IPS-20b (cell line): ENCODE measurements around the gene MED12L.
"Not testable (repeated sequence)": the region's sequence is repeated elsewhere in the genome, so short reads cannot be mapped to it uniquely, and the experiment has no call there.

Experiments
- H3K27ac ChIP-seq: one replicate; pipeline ENCODE4 v1.5.1; 2013; ENCODE audit warnings: low read length
- H3K27me3 ChIP-seq: 2 replicates; pipeline ENCODE4 v1.6.1; 2013; ENCODE audit warnings: mild to moderate bottlenecking, low read length, inconsistent platforms; ENCODE audit not compliant: insufficient read depth
- H3K36me3 ChIP-seq: 2 replicates; pipeline ENCODE4 v1.6.1; 2013; ENCODE audit warnings: low read depth, mild to moderate bottlenecking, inconsistent platforms, low read length, moderate library complexity; ENCODE audit not compliant: insufficient read depth
- H3K4me1 ChIP-seq: 2 replicates; pipeline ENCODE4 v1.6.1; 2013; ENCODE audit warnings: mild to moderate bottlenecking, control low read depth, inconsistent platforms, low read length, moderate library complexity; ENCODE audit not compliant: insufficient read depth
- H3K4me3 ChIP-seq: 2 replicates; pipeline ENCODE4 v1.5.1; 2013; ENCODE audit warnings: mild to moderate bottlenecking, low read length, inconsistent platforms
- H3K9ac ChIP-seq: 2 replicates; pipeline ENCODE4 v1.6.1; 2013; ENCODE audit warnings: low read depth, mild to moderate bottlenecking, inconsistent platforms, low read length, moderate library complexity
- H3K9me3 ChIP-seq: 2 replicates; pipeline ENCODE4 v1.6.1; 2013; ENCODE audit warnings: mild to moderate bottlenecking, low read depth, low read length, inconsistent platforms; ENCODE audit not compliant: insufficient read depth

MED12L gene

DNA sequence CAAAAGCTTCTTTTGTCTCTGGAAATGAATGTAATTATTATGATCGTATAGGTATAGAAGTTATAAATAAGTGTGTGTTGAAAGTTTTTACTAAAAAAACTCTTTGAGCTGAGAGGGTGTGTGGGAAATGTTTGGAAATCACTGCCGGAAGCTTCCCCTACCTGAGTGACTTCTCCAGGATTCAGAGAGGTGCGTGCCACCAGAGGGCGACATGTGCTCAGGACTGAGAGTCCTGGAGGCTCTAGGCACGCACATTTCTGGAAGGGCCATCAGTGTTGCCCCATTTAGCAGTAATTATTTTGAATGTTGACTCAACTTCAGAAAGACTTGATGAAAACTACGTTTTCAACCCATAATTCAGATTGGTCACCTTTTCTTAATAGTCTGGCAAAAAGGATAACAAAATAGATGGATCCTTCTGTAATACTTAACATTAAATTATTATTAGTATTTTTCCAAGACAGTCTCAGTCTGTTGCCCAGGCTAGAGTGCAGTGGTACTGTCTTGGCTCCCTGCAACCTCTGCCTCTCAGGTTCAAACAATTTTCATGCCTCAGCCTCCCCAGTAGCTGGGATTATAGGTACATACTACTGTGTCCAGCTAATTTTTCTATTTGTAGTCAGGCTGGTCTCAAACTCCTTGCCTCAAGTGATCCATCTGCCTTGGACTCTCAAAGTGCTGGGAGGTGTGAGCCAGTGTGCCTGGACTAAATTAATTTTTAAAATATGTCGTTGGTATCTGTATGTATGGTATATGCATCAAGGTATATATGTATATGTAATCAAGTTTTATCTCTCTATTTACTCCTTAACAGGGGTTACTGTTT lies 83.0 kb downstream of the MED12L start:
- Histone ChIP-seq H3K4me1 (peaks cover 4% of the 10 kb centered on the region; the same call in 1 of the 2 replicates), H3K27me3 (no peaks in the 10 kb centered on the region), H3K9me3 (no peaks in the 10 kb centered on the region), H3K36me3 (peaks cover 20% of the 10 kb centered on the region), H3K27ac (no peak overlapping the region), H3K4me3 (no peak overlapping the region), H3K9ac (no peak overlapping the region)

DNA sequence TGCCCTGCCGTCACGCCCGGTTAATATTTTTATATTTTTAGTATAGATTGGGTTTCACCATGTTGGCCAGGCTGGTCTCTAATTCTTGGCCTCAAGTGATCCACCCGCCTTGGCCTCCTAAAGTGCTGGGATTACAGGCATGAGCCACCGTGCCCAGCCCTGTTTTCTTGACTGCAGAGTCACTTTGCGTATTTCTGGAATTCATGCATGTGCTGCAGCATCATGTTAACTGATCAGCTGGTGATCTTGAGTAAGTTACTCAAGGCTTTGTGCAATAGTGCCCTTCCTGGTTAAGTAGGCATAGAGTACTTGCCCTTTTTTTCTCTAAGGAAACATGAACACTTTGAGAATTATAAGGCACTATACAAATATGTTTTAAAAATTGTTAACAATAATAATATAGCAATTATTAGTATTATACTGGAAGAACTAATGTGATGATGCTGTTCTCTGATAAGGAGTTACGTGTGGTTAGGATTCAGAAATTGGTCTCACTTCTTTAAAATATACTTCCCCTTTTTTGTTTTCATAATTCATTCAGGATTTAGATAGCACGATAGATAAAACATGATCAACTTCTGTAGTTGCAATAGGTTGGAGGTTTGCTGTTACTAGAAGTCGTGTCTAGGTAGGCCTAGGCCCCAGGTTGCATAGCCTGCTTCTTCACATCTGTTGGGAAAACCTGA lies 83.9 kb downstream of the MED12L start:
- Histone ChIP-seq H3K4me1 (peaks cover 4% of the 10 kb centered on the region; the same call in 1 of the 2 replicates), H3K4me3 (no peak overlapping the region), H3K36me3 (peaks cover 20% of the 10 kb centered on the region), H3K27ac (no peak overlapping the region), H3K9me3 (no peaks in the 10 kb centered on the region), H3K27me3 (no peaks in the 10 kb centered on the region), H3K9ac (no peak overlapping the region)

DNA sequence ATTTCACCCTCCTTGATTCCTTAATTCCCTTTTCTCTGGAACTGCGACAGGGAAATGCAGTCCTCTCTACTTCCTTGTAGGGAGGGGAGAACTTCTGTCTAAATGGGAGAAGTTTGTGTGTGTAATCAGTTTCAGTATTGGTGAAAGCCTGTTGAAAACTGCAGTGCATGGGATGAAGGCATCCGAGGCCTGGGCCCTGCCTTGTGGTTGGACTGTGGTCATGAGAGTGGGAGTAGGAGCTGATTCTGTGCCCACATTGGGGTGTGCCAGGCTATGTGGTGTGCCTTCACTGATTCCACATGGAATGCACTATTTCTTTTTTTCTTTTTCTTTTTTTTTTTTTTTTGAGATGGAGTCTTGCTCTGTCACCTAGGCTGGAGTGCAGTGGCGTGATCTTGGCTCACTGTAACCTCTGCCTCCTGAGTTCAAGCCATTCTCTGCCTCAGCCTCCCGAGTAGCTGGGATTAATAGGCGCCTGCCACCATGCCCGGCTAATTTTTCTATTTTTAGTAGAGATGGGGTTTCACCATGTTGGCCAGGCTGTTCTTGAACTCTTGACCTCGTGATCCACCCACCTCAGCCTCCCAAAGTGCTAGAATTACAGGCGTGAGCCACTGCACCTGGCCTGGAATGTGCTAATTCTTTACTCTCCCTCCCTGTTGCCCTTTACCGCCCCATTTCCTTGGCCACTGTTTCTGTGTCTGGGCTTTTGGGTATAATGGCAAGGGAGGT lies 84.7 kb downstream of the MED12L start:
- H3K4me3 ChIP-seq, H3K9me3 ChIP-seq, H3K27me3 ChIP-seq, H3K27ac ChIP-seq, H3K4me1 ChIP-seq, H3K9ac ChIP-seq: not testable (repeated sequence)
- H3K36me3 ChIP-seq: peaks cover 18% of the 10 kb centered on the region

DNA sequence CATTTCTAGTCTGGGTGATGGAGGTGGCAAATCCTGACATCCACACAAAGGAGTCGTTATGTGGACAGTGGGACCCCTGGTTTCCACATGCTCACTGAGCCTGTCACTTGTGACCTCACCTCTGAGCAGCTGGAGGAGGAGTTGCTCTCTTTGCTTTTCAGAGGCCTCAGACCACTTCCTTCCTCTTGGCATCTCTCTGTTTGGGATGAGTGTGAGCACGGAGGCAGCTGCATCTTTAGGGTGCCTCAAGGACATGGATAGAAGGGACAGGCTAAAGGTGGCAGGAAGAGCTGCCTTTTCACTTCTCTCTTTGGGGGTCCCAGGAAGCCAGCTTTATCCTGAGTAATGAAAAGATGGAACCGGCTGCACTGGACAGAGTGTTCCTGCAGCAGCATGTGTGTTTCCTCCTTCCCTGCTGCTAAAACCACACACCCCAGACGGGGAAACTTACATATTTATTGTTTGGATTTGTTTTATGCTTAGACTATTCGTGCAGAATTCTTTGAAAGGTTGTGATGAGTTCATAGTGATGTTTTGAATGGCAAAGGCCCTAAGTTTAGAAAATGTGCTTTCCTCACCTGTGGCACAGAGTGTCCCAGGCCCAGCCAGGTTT lies 85.8 kb downstream of the MED12L start:
- Histone ChIP-seq H3K4me1 (peaks cover 4% of the 10 kb centered on the region; the same call in 1 of the 2 replicates), H3K9ac (no peak overlapping the region), H3K36me3 (peaks cover 7% of the 10 kb centered on the region), H3K27me3 (no peaks in the 10 kb centered on the region), H3K9me3 (no peaks in the 10 kb centered on the region), H3K27ac (no peak overlapping the region), H3K4me3 (no peak overlapping the region)

- peaks cover 4% of the 10 kb centered on the region; the same call in 1 of the 2 replicates for H3K4me1 ChIP-seq
- H3K9ac ChIP-seq: no peak overlapping the region
- no peak overlapping the region for H3K27ac ChIP-seq
- H3K27me3 ChIP-seq: no peaks in the 10 kb centered on the region
- H3K9me3 ChIP-seq: no peaks in the 10 kb centered on the region
- peaks cover 4% of the 10 kb centered on the region; the same call in 1 of the 2 replicates for H3K36me3 ChIP-seq
- H3K4me3 ChIP-seq: no peak overlapping the region
These were observed 88.9 kb downstream of the MED12L start for GRCh38 chr3:151174351-151174750.

DNA sequence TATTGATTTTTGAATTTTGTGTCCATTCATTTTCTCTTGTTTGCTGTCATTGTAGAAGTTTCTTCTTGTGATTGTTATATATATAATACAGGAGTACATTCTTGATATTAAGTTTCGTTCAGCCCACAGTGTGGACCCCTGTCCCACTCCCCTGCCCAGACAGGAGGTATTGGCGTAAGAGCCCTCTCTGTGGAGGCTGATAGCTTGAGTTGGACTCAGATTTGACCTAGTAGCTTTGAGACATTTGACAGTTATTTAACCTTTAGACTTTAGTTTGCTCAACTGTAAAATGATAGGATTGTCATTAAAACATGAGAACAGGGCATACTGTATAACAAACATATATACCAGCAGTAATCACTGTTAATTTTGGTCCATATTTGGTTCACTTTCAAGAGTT lies 90.5 kb downstream of the MED12L start:
- Histone ChIP-seq H3K4me3 (no peak overlapping the region), H3K27ac (no peak overlapping the region), H3K9me3 (no peaks in the 10 kb centered on the region), H3K4me1 (peaks cover 4% of the 10 kb centered on the region; the same call in 1 of the 2 replicates), H3K9ac (no peak overlapping the region), H3K36me3 (peaks cover 6% of the 10 kb centered on the region; the same call in 1 of the 2 replicates), H3K27me3 (no peaks in the 10 kb centered on the region)

DNA sequence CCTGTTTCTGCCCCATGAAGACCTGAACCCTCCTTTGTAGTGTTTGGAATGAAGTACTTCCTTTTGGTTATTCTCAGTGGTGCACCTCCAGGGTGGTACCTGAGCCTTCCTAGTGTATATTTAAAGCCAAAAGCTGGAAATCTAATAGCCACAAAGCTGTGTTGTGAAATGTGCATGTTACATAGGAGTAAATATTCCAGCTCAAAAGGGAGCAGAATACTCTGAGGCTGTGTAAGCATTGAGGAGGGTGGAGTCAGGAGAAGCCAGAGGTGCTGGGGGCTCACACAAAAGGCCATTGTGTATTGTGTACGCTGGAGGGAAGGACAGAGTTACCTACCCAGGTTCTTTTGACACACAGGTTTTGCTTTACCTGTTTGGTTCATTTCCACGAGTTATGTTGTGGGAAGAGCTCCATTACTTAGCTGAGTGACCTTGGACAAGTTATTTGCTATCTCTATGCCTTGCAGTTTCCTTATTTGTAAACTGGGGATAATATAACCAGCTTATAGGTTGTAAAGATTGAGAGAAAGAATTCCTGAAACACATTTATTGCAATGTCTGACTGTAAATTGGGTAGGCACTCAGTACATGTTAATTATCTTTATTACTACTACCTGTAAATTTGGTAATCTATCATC lies 92.9 kb downstream of the MED12L start:
- Histone ChIP-seq H3K9ac (no peak overlapping the region), H3K4me1 (peaks cover 5% of the 10 kb centered on the region; the same call in 1 of the 2 replicates), H3K9me3 (no peaks in the 10 kb centered on the region), H3K27me3 (no peaks in the 10 kb centered on the region), H3K4me3 (no peak overlapping the region), H3K27ac (no peak overlapping the region), H3K36me3 (peaks cover 6% of the 10 kb centered on the region; the same call in 1 of the 2 replicates)

GRCh38 chr3:151182349-151183079 lies 97.0 kb downstream of the MED12L start:
- peaks cover 5% of the 10 kb centered on the region; the same call in 1 of the 2 replicates for H3K4me1 ChIP-seq
- H3K27ac ChIP-seq: no peak overlapping the region
- peaks cover 15% of the 10 kb centered on the region; the same call in 1 of the 2 replicates for H3K36me3 ChIP-seq
- no peaks in the 10 kb centered on the region for H3K9me3 ChIP-seq
- H3K27me3 ChIP-seq: no peaks in the 10 kb centered on the region
- no peak overlapping the region for H3K9ac ChIP-seq
- H3K4me3 ChIP-seq: no peak overlapping the region

- peaks cover 19% of the 10 kb centered on the region for H3K36me3 ChIP-seq
- H3K27me3 ChIP-seq: no peaks in the 10 kb centered on the region
- no peak overlapping the region for H3K4me3 ChIP-seq
- H3K9ac ChIP-seq: no peak overlapping the region
- H3K4me1 ChIP-seq: peaks cover 5% of the 10 kb centered on the region; the same call in 1 of the 2 replicates
- no peak overlapping the region for H3K27ac ChIP-seq
- no peaks in the 10 kb centered on the region for H3K9me3 ChIP-seq
These were observed 97.8 kb downstream of the MED12L start for GRCh38 chr3:151183265-151183671.

GRCh38 chr3:151191095-151191494 lies 105.6 kb downstream of the MED12L start:
- H3K9ac ChIP-seq: no peak overlapping the region
- H3K4me1 ChIP-seq: no peaks in the 10 kb centered on the region
- no peak overlapping the region for H3K27ac ChIP-seq
- H3K9me3 ChIP-seq: no peaks in the 10 kb centered on the region
- no peak overlapping the region for H3K4me3 ChIP-seq
- no peaks in the 10 kb centered on the region for H3K27me3 ChIP-seq
- H3K36me3 ChIP-seq: peaks cover 42% of the 10 kb centered on the region
